SU-DHL-6 (cell line): ENCODE results near the gene NOS1AP.

Experiments used
- EZH2phosphoT487 ChIP-seq: fragments of 200-600 bp; sonication (generic), shearing (Covaris generic); conservative IDR thresholded peaks from 2 replicates; pipeline ENCODE4 v1.6.1; 2018; ENCODE audit warnings: mild to moderate bottlenecking, antibody characterized with exemption, low read length, moderate library complexity, mixed read lengths
- TF ChIP-seq, protein P1 (sequence below): fragments of 200-600 bp; sonication (generic); IDR thresholded peaks from one replicate; pipeline ENCODE4 v1.5.1; 2017; ENCODE audit warnings: antibody characterized with exemption, mild to moderate bottlenecking, low read length, moderate library complexity; ENCODE audit not compliant: insufficient read depth, poor library complexity, severe bottlenecking

DNA sequence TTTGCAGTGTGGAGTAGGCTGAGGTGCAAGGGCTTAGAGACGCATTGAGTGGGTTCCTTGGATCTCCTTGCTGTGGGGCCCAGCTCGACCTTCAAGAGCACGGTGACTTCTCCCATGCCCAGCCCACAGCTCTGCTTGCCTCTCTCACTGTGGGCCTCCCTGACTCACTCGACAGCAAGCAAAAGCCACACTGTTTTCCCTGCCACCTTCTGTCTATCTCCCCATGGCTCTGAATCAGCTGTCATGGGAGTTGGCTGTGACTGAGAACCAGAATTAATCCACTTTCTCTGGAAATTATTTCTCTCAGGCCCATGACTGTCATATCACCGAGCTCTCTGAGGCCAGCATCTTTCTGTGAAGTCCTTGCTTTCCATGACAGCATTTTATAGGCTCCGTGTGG, 140.7 kb downstream of the NOS1AP start:
- TF ChIP-seq, protein P1, sequence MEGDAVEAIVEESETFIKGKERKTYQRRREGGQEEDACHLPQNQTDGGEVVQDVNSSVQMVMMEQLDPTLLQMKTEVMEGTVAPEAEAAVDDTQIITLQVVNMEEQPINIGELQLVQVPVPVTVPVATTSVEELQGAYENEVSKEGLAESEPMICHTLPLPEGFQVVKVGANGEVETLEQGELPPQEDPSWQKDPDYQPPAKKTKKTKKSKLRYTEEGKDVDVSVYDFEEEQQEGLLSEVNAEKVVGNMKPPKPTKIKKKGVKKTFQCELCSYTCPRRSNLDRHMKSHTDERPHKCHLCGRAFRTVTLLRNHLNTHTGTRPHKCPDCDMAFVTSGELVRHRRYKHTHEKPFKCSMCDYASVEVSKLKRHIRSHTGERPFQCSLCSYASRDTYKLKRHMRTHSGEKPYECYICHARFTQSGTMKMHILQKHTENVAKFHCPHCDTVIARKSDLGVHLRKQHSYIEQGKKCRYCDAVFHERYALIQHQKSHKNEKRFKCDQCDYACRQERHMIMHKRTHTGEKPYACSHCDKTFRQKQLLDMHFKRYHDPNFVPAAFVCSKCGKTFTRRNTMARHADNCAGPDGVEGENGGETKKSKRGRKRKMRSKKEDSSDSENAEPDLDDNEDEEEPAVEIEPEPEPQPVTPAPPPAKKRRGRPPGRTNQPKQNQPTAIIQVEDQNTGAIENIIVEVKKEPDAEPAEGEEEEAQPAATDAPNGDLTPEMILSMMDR, result no peak
- no peak for TF ChIP-seq EZH2phosphoT487
